ENCODE results near the gene LARP4B. TPM values are rescaled to one million over a fixed set of nuclear protein-coding genes. Genes with fewer than 3 reads are reported as not detected.

LARP4B gene
- total RNA-seq, 1 experiment from 2014 or later: 122 TPM

DNA sequence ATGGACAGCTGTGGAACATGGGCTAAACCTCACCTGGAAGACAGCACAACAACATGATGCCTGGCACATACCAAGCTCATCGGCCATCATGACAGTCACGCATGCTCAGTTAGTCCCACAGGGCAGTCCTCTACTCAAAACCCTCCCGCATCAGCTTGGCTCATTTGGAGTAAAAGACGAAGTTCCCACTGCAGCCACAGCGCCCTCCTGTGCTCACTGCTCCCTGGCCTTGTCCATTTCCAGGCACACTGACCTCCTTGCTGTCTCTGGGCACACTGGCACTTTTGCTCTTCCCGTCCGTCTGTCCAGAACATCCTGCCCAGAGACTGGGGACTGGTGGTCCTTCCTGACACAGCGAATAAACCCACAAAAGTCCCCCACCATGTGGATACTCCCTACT lies 66.2 kb downstream of the LARP4B start:
- Histone ChIP-seq H3K79me2 (ENCODE audit: insufficient read depth, low read length) (peaks cover 71% of the 10 kb centered on the region), H3K27me3 (ENCODE audit: insufficient read depth, low read length) (no peaks in the 10 kb centered on the region), H4K20me1 (ENCODE audit: insufficient read depth) (peaks cover 5% of the 10 kb centered on the region; the same call in 1 of the 2 replicates), H3K4me2 (ENCODE audit: low read length) (no peak overlapping the region), H3K9me3 (ENCODE audit: control insufficient read depth in 1 of 2, insufficient read depth in 1 of 2, low read depth in 1 of 2, low read length in 2 of 2) (no peaks in the 10 kb centered on the region), H3K27ac (ENCODE audit: low read depth, low read length) (no peak overlapping the region), H3K4me1 (ENCODE audit: control insufficient read depth in 1 of 2, insufficient read depth in 2 of 2, low read length in 2 of 2) (no peaks in the 10 kb centered on the region), H2AFZ (ENCODE audit: low read depth, low read length, poor library complexity, severe bottlenecking) (no peak overlapping the region), H3K9me2 (ENCODE audit: insufficient read depth) (no peaks in the 10 kb centered on the region), H3K4me3 (replicated peaks in 1 of 2; ENCODE audit: low read depth in 1 of 2, low read length in 2 of 2) (no peak overlapping the region), H3K9ac (ENCODE audit: low read length) (no peak overlapping the region), H3K36me3 (ENCODE audit: control insufficient read depth in 1 of 2, insufficient read depth in 2 of 2, low read length in 2 of 2) (peaks cover 12 to 31% of the 10 kb centered on the region in 2 experiments)
- ChIA-PET CTCF (no interaction called here), RAD21 (ENCODE audit: low non-redundant PET in 1 of 2, low total read pairs in 2 of 2, uncharacterized antibody in 2 of 2, unreplicated experiment in 2 of 2) (no interaction called here), POLR2A (no interaction called here)
- BruUV-seq (replicated peaks): no TSS peak
- peak; percentile 44; the same call in 1 of the 2 replicates for ATAC-seq
- TF ChIP-seq, protein P1, sequence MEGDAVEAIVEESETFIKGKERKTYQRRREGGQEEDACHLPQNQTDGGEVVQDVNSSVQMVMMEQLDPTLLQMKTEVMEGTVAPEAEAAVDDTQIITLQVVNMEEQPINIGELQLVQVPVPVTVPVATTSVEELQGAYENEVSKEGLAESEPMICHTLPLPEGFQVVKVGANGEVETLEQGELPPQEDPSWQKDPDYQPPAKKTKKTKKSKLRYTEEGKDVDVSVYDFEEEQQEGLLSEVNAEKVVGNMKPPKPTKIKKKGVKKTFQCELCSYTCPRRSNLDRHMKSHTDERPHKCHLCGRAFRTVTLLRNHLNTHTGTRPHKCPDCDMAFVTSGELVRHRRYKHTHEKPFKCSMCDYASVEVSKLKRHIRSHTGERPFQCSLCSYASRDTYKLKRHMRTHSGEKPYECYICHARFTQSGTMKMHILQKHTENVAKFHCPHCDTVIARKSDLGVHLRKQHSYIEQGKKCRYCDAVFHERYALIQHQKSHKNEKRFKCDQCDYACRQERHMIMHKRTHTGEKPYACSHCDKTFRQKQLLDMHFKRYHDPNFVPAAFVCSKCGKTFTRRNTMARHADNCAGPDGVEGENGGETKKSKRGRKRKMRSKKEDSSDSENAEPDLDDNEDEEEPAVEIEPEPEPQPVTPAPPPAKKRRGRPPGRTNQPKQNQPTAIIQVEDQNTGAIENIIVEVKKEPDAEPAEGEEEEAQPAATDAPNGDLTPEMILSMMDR (IDR thresholded peaks at IDR 0.05 in 2 of 3, conservative IDR thresholded peaks at IDR 0.05 in 1 of 3; ENCODE audit: borderline replicate concordance in 1 of 3, insufficient read depth in 1 of 3, low read depth in 2 of 3, low read length in 2 of 3): peak in 2 of 3 experiments; percentile 29 to 32; a peak in 4 of 6 replicates
- no peak for TF ChIP-seq TCF7L2 (IDR thresholded peaks at IDR 0.05; ENCODE audit: borderline replicate concordance, extremely low read depth, insufficient read depth, insufficient read length)
- intact Hi-C loops (cut with micrococcal nuclease): no loop called here
- no peak for DNase-seq (ENCODE audit: low read depth, low spot score)

DNA sequence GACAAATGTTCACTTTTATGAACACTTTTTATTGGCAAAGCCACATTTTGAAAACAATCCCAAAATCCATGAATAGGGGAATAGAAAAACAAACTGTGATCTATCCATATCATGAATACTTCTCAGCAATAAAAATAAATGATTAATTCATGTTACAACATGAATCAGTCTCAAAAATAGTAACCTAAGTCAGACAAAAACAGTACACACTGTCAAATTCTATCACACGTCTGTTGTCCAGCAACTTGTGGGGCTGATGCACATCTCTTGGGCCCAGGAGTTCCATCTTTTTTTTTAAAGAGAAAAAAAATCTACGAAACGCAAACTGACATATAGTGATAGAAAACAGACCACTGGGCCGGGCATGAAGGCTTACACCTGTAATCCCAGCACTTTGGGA lies 71.0 kb downstream of the LARP4B start:
- no peaks in the 10 kb centered on the region for H3K27me3 ChIP-seq (ENCODE audit: insufficient read depth, low read length)
- H3K4me2 ChIP-seq (ENCODE audit: low read length): no peak overlapping the region
- no peaks in the 10 kb centered on the region for H3K9me2 ChIP-seq (ENCODE audit: insufficient read depth)
- H2AFZ ChIP-seq (ENCODE audit: low read depth, low read length, poor library complexity, severe bottlenecking): no peak overlapping the region
- H3K4me3 ChIP-seq (replicated peaks in 1 of 2; ENCODE audit: low read depth in 1 of 2, low read length in 2 of 2): no peak overlapping the region
- DNase-seq (ENCODE audit: low read depth, low spot score) (no peak), ATAC-seq (no peak)
- H3K4me1 ChIP-seq (ENCODE audit: control insufficient read depth in 1 of 2, insufficient read depth in 2 of 2, low read length in 2 of 2): no peaks in the 10 kb centered on the region
- H3K27ac ChIP-seq (ENCODE audit: low read depth, low read length): no peak overlapping the region
- no peak for TF ChIP-seq FOSL1 (IDR thresholded peaks at IDR 0.05; ENCODE audit: low read depth)
- no peak for TF ChIP-seq EZH2phosphoT487 (IDR thresholded peaks at IDR 0.05; ENCODE audit: borderline replicate concordance)
- no peak for TF ChIP-seq ZNF274 (IDR thresholded peaks at IDR 0.05; ENCODE audit: low read depth, low read length)
- no peak for TF ChIP-seq SP1 (IDR thresholded peaks at IDR 0.05; ENCODE audit: low read depth)
- BruUV-seq (replicated peaks): no TSS peak
- H3K9me3 ChIP-seq (ENCODE audit: control insufficient read depth in 1 of 2, insufficient read depth in 1 of 2, low read depth in 1 of 2, low read length in 2 of 2): no peaks in the 10 kb centered on the region
- peaks cover 17 to 36% of the 10 kb centered on the region in 2 experiments for H3K36me3 ChIP-seq (ENCODE audit: control insufficient read depth in 1 of 2, insufficient read depth in 2 of 2, low read length in 2 of 2)
- H3K9ac ChIP-seq (ENCODE audit: low read length): no peak overlapping the region
- H3K79me2 ChIP-seq (ENCODE audit: insufficient read depth, low read length): peaks cover 76% of the 10 kb centered on the region
- ChIA-PET CTCF (no interaction called here), RAD21 (ENCODE audit: low non-redundant PET in 1 of 2, low total read pairs in 2 of 2, uncharacterized antibody in 2 of 2, unreplicated experiment in 2 of 2) (no interaction called here), POLR2A (no interaction called here)
- intact Hi-C loops (cut with micrococcal nuclease): no loop called here
- peaks cover 8% of the 10 kb centered on the region; the same call in 1 of the 2 replicates for H4K20me1 ChIP-seq (ENCODE audit: insufficient read depth)

Measured in HCT116 (cell line).